SH-SY5Y (cell line): ENCODE measurements around the gene CLDN19.

ENCODE experiments used
- GATA2 ChIP-seq: IDR thresholded peaks from 2 replicates; pipeline ENCODE4 v1.6.1; 2011; ENCODE audit warnings: mild to moderate bottlenecking, low read depth, low read length
- GATA3 ChIP-seq: IDR thresholded peaks from 2 replicates; pipeline ENCODE4 v1.6.1; 2011; ENCODE audit warnings: low read depth, mild to moderate bottlenecking, low read length, moderate library complexity

Gene CLDN19

DNA sequence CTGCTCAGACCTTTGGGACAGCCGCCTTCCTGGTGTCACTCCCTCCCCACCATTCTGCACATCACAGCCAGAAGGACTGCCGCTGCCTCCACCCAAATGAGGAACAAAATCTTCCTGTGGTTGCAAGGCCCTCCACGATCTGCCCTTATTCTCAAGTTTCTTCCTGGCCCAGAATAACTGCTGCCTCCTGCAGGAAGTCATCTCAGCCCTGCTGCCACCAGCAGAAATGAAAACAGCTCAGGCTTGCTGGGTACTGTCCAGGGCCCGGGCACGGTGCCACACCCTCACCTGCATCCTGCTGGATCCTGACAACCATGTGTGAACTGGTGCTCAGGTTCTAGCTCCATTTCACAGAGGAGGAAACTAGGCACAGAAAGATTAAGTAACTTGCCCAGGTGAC, 2.8 kb downstream of the CLDN19 start:
- TF ChIP-seq GATA3 (no peak), GATA2 (no peak)

DNA sequence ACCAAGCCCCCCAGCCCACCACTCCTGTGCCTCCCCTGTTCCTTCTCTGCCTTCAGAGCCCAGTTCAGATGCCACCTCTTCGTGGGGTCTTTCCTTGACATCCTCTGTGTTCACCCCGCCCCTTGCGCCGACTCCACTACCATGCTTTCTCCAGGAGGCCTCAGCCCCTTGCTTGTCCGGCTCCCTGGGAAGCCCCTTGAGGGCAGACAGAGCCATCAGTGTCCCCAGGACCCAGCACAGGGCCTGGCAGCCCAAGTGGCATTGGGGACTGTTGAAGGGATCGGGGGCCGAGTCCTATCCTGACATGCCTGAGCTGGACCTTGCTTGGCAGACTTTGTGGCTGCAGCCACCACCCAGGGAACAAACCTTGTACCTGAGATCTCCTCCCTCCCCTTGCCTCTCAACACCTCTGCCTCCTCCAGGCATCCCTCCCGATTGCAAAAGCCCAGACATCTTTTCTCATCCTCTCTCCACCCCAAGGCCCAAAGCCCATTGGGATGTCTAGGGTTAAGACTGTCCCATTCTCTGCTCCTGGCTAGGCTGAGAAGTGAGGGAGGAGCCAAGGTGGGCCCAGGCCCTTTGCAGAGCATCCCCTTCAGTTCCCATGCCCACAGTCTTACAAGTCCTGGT, 3.4 kb downstream of the CLDN19 start:
- TF ChIP-seq GATA2 (no peak), GATA3 (no peak)

DNA sequence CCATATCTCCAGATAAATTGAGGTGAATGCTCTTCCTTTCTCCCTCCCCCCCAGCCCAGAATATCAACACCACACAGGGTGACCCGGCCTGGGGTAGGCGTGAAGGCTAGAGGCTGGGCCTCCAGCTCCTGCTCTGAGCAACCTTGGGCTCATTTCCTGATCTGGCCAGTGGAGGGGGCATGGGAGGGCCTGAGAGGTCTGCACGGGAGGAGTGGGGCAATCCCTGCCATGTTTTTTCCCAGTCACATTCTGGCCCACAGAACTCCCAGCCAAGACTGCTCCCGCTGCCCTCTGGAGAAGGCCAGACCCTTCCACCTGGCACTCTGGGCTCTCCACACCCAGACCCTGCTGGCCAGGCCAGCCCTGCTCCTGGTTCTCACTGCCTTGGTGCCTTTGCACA, 3.9 kb downstream of the CLDN19 start:
- TF ChIP-seq GATA2 (no peak), GATA3 (no peak)

DNA sequence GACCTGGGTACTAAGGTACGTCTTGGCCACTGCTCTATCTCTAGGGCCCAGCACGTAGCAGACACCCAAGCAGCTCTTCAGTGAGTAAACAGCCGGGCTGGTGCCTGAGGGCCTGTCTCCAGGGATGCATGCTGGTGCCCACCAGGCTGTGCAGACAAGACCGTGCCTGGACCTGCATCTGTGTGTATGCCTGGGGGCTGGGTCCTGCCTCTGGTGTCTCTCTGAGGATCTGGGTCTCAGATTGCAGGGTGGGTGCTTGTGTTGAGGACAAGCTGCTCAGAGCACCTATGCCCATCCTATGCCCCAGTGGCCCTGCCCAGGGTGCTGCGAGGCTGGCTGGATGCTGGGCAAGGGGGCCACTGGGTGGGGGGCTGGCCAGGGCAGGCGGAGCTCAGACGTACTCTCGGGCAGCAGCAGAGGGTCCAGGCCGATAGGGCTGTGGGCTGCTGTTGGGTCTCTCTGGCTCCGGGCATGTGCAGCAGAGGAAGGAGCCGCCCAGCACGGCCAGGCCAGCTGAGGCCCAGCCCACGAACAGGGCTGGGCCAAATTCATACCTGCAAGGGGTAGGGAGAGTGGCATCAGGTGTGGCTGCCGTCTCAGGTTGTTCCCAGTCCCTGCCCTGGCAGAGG, 4.4 kb downstream of the CLDN19 start:
- TF ChIP-seq GATA3 (no peak), GATA2 (no peak)

DNA sequence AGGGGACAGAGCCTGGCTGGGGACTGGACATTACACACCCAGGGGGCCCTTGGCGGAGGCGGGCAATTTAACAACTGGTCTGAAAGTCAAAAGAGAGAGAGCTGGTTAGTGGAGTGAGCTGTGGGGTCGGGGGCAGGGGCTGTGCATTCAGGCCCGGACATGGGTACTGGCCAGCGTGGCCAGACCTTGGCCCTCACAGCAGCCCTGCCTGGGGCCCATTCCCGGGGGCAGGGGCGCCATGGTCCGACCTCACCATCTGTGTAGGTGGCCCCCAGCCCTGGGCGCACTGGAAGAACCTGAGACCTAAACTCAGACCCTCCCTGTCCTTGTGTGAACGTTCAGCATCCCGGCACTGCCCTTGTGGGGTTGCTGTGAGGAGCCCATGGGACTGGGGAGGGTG, 5.0 kb downstream of the CLDN19 start:
- TF ChIP-seq GATA2 (no peak), GATA3 (no peak)

DNA sequence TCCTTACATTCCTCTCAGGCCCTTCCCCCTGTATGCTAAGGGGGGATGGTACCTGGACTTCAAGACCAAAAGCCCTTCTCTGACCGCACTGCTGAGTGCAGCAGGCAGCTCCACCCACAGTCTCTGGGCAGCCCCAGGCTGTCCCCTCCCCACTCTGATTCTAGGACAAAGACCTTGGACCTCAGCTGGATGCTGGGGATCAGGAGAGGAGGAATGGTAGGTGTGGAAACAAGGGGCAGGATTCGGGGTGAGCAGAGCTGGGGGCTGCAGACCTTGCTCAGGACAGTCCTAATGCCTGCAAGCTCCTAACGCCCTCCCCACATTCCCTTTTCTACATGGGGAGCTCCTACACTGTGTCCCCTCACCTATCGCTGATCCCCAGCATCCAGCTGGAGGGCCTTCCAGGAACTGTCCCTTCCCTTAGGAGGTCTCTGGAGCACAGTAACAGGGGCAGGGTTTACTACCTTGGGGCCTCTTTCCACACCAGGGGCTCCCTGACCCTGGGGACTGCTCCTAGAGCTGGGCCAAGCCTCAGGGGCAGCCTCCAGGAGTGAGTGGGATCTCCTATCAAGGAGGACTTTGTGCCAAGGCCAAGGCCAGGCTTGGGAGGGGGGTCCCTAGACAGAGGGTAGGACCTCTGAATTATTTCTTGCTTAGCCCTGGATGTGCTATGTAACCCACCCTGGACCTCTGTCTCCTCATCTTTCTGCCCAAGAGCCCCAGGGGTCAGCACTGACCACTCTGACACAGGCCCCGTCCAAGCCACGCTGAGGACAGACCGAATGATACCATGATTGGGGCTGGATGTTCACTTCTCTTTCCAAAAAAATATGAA, 5.6 kb downstream of the CLDN19 start:
- TF ChIP-seq GATA3 (no peak), GATA2 (no peak)

DNA sequence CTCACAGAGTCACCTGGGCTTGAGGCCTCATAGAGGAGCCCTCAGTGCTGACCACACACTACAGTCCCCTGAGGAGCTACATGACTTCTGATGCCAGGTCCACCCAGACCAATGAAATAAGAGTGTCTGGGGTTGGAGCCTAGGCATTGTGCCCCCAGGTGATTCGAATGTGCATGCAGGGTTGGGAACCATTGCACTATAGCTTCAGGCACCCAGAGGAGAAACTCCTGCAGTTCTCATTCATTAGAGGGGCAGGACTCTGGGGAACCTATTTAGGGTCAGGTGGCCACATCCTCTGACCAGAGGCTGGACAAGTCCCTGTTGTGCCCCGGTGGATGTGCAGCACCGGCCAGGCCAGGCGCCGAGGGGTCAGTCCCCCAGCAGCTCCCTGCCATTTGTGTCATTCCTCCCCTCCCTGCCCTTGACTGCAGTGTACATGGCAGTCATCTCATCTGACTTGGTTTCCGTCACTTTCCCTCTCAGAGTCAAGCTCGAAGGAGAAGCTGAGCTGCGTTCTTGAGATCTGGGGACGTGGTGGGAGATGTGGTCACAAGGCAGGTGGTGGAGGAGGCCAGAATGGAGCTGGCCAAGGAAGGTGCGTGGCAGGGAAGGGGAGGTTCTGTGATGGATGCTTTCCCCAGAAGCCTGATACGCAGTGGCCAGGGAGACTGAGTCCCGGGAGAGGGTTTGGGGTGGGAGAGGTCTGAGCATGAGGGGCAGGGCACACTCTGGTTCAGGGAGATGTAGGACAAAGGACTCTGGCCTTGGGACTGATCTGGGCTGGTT, 6.4 kb downstream of the CLDN19 start:
- TF ChIP-seq GATA2 (no peak), GATA3 (no peak)

DNA sequence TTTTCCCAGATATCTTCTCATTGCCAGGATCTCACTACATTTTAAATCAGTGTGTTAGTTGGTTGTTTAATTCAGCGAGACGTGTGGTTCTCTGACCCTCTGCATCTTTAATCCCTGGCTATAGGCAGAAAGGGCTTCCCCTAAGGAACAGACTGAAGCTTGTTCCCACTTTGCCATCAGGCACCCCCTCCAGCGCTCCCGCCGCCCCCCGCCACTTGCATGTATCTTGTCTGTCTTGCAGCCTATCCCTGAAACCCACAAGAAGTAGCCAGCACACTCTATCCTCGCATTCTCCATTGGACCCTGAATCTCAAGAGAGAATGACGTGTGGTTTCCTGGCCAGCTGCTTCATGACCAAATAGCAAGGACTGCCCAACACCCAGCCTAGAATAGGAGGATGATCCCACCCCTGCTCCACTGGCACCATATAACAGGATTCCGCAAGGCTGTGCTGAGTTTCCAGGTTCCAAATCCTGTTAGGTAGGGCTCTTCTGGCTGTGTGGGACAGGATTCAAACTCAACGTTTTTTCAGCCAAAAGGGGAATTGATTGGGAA, 7.8 kb downstream of the CLDN19 start:
- TF ChIP-seq GATA3 = no peak

DNA sequence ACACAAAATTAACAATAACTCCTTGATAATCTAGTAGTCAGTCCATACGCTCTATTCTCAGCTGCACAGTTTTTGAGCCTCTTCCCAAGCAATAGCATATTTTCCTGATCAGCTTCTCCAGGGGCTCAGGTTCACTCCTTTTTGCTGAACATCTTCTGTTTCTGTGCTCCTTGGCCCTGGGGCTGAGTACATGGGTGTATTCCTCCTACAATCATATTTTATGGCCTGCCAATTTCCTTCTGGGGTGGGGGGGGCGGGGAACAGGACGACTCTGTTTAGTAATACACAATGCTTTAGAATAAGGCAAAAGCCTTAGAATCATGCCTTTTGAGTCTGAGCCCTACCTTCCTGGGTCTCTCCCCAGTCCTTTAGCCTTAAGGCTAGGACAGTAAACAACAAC, 8.5 kb downstream of the CLDN19 start:
- no peak for TF ChIP-seq GATA2

DNA sequence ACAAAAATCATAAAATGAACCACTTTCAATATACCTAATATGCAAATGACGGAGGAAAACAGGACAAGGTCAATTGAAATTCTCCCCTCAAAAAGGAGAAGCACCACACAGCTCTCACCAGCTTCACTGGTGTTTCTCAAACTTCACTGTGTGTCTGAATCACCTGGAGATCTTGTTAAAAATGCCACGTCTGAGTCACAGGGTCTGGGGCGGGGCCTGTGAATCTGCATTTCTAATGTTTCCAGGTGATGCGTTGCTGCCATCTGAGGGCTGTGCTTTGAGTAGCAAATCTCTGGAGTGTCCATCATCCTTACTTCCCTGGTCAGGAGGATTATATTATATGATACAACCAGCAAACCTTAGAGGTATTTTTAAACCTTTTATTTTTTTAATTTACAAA, 9.0 kb downstream of the CLDN19 start:
- no peak for TF ChIP-seq GATA2
- TF ChIP-seq GATA3 = no peak

DNA sequence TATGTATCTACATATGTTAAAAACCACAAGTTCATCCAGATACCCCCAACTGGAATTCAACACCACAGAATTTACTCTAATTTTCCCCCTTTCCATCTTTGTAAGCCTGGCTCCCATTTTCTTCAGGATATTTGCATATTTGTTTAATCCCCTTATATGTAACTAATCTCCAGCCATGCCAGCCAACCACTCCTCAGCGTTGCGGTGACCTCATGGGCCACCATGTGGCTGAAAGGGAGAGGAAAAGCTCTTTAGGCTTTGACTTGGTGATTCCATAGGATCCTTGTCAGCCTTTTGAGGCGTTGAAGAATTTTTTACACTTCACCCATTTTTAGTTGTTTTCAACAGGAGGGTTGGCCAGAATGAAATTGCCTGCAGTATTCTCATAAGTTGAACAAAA, 10.0 kb downstream of the CLDN19 start:
- TF ChIP-seq GATA3 (no peak), GATA2 (no peak)

DNA sequence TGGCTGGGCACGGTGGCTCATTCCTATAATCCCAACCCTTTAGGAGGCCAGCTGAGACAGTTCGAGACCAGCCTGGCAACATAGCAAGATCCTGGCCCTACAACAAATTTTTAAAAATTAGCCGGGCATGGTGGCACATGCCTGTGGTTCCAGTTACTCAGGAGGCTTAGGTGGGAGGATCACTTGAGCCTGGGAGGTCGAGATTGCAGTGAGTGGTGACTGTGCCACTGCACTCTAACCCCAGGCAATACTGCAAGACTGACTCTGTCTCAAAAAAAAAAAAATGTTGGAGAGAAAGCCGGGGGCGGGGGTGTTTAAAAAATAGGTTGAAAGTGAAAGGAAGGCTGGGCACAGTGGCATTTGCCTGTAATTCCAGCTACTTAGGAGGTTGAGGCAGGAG, 16.5 kb downstream of the CLDN19 start:
- no peak for TF ChIP-seq GATA3
- TF ChIP-seq GATA2 = no peak

DNA sequence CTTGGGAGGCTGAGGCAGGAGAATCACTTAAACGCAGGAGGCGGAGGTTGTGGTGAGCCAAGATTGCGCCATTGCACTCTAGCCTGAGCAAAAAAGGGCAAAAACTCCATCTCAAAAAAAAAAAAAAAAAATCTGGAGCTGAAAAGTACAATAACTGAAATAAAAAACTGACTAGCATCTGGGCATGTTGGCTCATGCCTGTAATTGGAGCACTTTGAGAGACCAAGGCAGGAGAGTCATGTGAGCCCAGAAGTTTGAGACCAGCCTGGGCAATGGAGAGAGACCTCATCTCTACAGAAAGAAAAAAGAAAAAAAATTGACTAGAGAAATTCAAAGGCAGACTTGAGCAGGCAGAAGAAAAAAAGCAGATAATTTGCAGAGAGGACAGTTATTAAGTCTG, 18.1 kb downstream of the CLDN19 start:
- TF ChIP-seq GATA2 (no peak), GATA3 (no peak)

DNA sequence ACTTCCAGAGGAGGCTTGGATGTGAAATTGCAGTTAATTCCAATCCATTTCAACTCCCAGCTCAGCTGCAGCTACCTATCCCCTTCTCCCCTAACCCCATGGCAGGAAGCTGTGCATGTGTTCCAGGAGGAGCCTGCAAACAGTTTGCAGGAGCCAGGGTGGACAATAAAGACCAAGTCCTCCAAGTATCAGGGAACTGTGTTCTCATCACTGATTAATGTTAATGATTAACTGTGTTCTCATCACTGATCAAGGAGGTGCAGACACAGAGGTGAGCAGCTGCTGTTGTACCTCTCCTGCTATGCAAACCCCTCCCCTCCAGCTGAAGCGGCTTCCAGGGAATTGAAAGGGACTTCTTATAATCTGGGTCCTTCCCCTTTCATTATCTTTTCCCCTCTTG, 19.2 kb downstream of the CLDN19 start:
- no peak for TF ChIP-seq GATA3
- no peak for TF ChIP-seq GATA2

DNA sequence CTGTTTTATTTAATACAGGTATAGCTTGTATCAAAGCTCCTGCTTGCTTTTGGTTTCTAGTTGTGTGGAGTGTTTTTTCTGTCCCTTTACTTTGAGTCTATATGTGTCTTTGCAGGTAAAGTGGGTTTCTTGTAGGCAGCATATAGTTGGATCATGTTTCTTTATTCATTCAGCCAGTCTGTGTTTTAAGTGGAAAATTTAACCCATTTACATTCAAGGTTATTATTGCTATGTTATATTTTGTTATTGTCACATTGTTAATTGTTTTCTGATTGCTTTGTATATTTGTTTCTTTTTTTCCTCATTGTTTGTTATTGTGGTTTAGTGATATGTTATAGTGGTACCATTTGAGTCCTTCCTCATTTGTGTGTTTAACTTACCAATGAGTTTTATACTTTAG, 26.7 kb downstream of the CLDN19 start:
- TF ChIP-seq GATA2 (no peak), GATA3 (no peak)
